HepG2 (cell line): ENCODE measurements around the gene DHX8. TPM values are rescaled to one million over a fixed set of nuclear protein-coding genes. Genes with fewer than 3 reads are reported as not detected.

Experiments
- CBFB ChIP-seq: sonication (generic); formaldehyde crosslinking; IDR thresholded peaks from 2 replicates; pipeline ENCODE4 v1.4.0; 2020; ENCODE audit warnings: missing genetic modification reagents
- GATA4 ChIP-seq: sonication (generic); IDR thresholded peaks from 2 replicates; pipeline ENCODE4 v1.6.1; 2016; ENCODE audit warnings: antibody characterized with exemption, low read depth, borderline replicate concordance
- HCFC1 ChIP-seq: fragments of 150-350 bp; IDR thresholded peaks from 2 replicates; pipeline ENCODE4 v1.6.1; 2014; ENCODE audit warnings: low read depth, low read length
- MAFG ChIP-seq: sonication (generic); formaldehyde crosslinking; IDR thresholded peaks from 2 replicates; pipeline ENCODE4 v1.5.1; 2020; ENCODE audit warnings: mild to moderate bottlenecking, missing genetic modification reagents
- NFE2 ChIP-seq: sonication (generic); formaldehyde crosslinking; IDR thresholded peaks from 2 replicates; pipeline ENCODE4 v1.4.0; 2020; ENCODE audit warnings: missing genetic modification reagents
- NFYC ChIP-seq: IDR thresholded peaks from 2 replicates; pipeline ENCODE4 v1.6.1; 2016; ENCODE audit warnings: missing genetic modification reagents, missing compliant biosample characterization
- POLR2AphosphoS2 ChIP-seq: IDR thresholded peaks from 2 replicates; pipeline ENCODE4 v1.6.1; 2011; ENCODE audit warnings: low read depth, low read length, improper control_type of control experiment
- SAFB2 ChIP-seq: sonication (generic); formaldehyde crosslinking; IDR thresholded peaks from 2 replicates; pipeline ENCODE4 v1.5.1; 2020; ENCODE audit warnings: missing genetic modification reagents, low read depth, mild to moderate bottlenecking, borderline replicate concordance
- SIN3A ChIP-seq: IDR thresholded peaks from 2 replicates; pipeline ENCODE4 v1.6.1; 2011; ENCODE audit warnings: low read depth, mild to moderate bottlenecking, control low read depth, low read length, borderline replicate concordance
- TMF1 ChIP-seq: sonication (generic); formaldehyde crosslinking; IDR thresholded peaks from 2 replicates; pipeline ENCODE4 v1.8.1; 2022; ENCODE audit warnings: low read depth, missing genetic modification reagents
- ZEB1 ChIP-seq: IDR thresholded peaks from 2 replicates; pipeline ENCODE4 v1.6.1; 2012; ENCODE audit warnings: mild to moderate bottlenecking, low read depth, inconsistent platforms; ENCODE audit not compliant: insufficient replicate concordance
- ZFP90 ChIP-seq: sonication (generic); formaldehyde crosslinking; IDR thresholded peaks from 2 replicates; pipeline ENCODE4 v1.8.0; 2022; ENCODE audit warnings: missing genetic modification reagents, mild to moderate bottlenecking, inconsistent platforms, borderline replicate concordance
- ZNF20 ChIP-seq: sonication (generic); formaldehyde crosslinking; IDR thresholded peaks from 2 replicates; pipeline ENCODE4 v1.4.0; 2020; ENCODE audit warnings: mild to moderate bottlenecking, moderate library complexity, missing genetic modification reagents
- ZNF292 ChIP-seq: sonication (generic); formaldehyde crosslinking; IDR thresholded peaks from 2 replicates; pipeline ENCODE4 v1.8.1; 2022; ENCODE audit warnings: mild to moderate bottlenecking, low read depth, missing genetic modification reagents, borderline replicate concordance
- ZNF556 ChIP-seq: sonication (generic); formaldehyde crosslinking; IDR thresholded peaks from 2 replicates; pipeline ENCODE4 v1.4.0; 2020; ENCODE audit warnings: mild to moderate bottlenecking, missing genetic modification reagents, borderline replicate concordance
- ZNF746 ChIP-seq: sonication (generic); formaldehyde crosslinking; IDR thresholded peaks from 2 replicates; pipeline ENCODE4 v1.8.0; 2022; ENCODE audit warnings: mild to moderate bottlenecking, missing genetic modification reagents
- ZNF773 ChIP-seq: sonication (generic); formaldehyde crosslinking; IDR thresholded peaks from 2 replicates; pipeline ENCODE4 v1.4.0; 2020; ENCODE audit warnings: missing genetic modification reagents, borderline replicate concordance
- ZNF790 ChIP-seq: sonication (generic); formaldehyde crosslinking; IDR thresholded peaks from 2 replicates; pipeline ENCODE4 v1.8.0; 2022; ENCODE audit warnings: missing genetic modification reagents, mild to moderate bottlenecking, borderline replicate concordance
- polyA plus RNA-seq, 8 experiments: library from polyadenylated mRNA; depleted of rRNA in 3 of 8; stranded (reverse) in 7 of 8; unstranded in 1 of 8; fragments of >200 nt; fragmentation: Illumina TruSeq in 4 of 8; extraction: Trizol in 4 of 8; gene quantifications; 2 replicates each; pipeline versions ENCODE4 v1.2.1 to v1.2.3, GENCODE V29; 2011 to 2016; ENCODE audit warnings: low read depth in 4 of 8, missing spikeins in 1 of 8, mixed read lengths in 1 of 8; ENCODE audit not compliant: insufficient read depth in 1 of 8
- total RNA-seq, 5 experiments: library from RNA; depleted of rRNA; stranded (reverse); fragments of >200 nt; fragmentation: Illumina TruSeq; extraction: Trizol; gene quantifications; 2 replicates each; pipeline ENCODE4 v1.2.3, GENCODE V29; 2016; ENCODE audit warnings: low read depth in 1 of 5
- TF ChIP-seq, protein P1 (sequence below): sonication (generic); formaldehyde crosslinking; IDR thresholded peaks from 2 replicates; pipeline ENCODE4 v1.4.0; 2020; ENCODE audit warnings: mild to moderate bottlenecking, missing genetic modification reagents
- TF ChIP-seq, protein P2 (sequence below): sonication (generic); formaldehyde crosslinking; IDR thresholded peaks from 2 replicates; pipeline ENCODE4 v1.5.1; 2020; ENCODE audit warnings: missing genetic modification reagents, mild to moderate bottlenecking, borderline replicate concordance
- TF ChIP-seq, protein P3 (sequence below): sonication (generic); formaldehyde crosslinking; conservative IDR thresholded peaks from 2 replicates; pipeline ENCODE4 v1.4.0; 2020; ENCODE audit warnings: missing genetic modification reagents

Gene DHX8
- total and polyA plus RNA-seq, 2 of the 13 experiments (the other 11 are each of a cell fraction or from before 2014, with no cell fraction given) = 24.8 to 48.9 TPM

DNA sequence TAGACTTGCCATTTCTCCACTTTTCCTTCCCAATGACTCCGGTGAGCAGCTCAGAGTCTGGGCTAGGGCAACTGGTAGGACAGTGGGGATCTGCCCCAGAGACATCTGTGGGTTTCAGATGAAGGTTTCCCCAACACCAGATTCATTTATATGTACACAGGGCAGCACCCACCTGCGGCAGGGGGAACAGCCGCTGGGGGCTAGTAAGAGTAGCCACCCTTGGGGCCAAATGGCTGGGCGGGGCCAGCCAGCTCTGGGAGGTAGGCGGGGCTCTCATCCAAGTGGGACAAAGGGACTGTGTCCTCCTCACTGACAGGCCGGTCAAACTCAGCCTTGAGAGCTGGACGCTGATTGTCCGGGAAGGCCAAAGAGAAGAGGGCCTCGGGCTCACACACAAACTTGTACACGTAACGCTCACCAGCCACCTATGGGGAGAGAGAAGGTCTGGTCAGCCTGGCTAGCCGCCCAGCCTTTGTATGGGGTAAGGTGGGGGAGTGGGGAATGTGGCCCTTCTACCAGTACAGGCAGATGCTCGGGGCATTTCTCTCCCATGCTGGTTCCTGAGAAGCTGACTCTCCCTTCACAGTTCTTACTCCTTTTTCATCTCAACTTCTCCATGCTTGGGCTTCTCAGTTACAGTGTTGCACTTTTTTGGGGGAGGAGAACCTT lies 44.7 kb downstream of the DHX8 start (continued):
- TF ChIP-seq, protein P1, sequence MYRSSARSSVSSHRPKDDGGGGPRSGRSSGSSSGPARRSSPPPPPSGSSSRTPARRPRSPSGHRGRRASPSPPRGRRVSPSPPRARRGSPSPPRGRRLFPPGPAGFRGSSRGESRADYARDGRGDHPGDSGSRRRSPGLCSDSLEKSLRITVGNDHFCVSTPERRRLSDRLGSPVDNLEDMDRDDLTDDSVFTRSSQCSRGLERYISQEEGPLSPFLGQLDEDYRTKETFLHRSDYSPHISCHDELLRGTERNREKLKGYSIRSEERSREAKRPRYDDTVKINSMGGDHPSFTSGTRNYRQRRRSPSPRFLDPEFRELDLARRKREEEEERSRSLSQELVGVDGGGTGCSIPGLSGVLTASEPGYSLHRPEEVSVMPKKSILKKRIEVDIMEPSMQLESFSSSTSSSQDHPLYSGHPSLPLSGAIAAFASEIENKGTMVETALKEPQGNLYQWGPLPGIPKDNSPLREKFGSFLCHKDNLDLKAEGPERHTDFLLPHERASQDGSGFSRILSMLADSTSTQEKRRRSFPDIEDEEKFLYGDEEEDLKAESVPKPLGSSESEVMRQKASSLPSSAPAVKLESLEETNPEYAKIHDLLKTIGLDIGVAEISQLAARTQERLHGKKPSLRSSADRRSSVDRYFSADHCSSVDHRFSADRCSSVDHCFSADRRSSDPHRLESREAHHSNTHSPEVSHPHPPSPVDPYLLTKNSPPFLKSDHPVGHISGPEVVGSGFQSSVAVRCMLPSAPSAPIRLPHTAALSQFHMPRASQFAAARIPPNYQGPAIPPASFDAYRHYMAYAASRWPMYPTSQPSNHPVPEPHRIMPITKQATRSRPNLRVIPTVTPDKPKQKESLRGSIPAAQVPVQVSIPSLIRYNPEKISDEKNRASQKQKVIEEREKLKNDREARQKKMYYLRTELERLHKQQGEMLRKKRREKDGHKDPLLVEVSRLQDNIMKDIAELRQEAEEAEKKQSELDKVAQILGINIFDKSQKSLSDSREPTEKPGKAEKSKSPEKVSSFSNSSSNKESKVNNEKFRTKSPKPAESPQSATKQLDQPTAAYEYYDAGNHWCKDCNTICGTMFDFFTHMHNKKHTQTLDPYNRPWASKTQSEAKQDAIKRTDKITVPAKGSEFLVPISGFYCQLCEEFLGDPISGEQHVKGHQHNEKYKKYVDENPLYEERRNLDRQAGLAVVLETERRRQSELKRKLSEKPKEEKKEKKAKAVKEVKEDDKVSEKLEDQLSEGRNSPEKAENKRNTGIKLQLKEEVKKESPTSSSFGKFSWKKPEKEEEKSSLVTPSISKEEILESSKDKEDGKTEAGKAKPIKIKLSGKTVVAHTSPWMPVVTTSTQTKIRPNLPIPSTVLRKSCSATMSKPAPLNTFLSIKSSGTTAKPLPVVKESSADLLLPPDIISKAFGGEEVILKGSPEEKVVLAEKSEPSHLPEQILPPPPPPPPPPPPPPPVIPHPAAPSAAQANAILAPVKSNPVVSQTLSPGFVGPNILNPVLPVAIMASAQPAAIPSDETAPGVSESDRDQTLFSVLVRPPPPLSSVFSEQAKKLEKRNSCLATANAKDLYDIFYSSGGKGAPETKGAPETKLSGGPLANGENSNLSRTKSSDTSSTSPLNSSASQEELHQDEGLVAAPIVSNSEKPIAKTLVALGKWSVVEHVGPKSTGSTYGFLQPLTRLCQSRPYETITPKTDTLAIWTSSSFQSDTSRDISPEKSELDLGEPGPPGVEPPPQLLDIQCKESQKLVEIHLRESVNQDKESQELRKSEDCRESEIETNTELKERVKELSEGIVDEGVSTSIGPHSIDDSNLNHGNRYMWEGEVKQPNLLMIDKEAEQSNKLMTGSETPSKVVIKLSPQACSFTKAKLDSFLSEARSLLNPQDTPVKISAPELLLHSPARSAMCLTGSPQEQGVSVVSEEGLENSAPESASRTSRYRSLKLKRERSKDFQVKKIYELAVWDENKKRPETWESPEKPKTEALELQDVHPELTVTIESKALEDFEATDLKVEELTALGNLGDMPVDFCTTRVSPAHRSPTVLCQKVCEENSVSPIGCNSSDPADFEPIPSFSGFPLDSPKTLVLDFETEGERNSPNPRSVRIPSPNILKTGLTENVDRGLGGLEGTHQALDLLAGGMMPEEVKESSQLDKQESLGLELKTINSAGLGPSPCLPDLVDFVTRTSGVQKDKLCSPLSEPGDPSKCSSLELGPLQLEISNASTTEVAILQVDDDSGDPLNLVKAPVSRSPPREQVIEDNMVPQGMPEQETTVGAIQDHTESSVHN (CRISPR knock-in tag) = no peak; the same call in 1 of the 2 replicates
- no peak for TF ChIP-seq ZEB1
- TF ChIP-seq, protein P2, sequence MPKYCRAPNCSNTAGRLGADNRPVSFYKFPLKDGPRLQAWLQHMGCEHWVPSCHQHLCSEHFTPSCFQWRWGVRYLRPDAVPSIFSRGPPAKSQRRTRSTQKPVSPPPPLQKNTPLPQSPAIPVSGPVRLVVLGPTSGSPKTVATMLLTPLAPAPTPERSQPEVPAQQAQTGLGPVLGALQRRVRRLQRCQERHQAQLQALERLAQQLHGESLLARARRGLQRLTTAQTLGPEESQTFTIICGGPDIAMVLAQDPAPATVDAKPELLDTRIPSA (CRISPR knock-in tag) = no peak
- TF ChIP-seq POLR2AphosphoS2 = no peak
- no peak for TF ChIP-seq ZNF746
- TF ChIP-seq SIN3A = no peak
- TF ChIP-seq NFYC (CRISPR knock-in tag) = peak; percentile 71
- TF ChIP-seq TMF1 = no peak
- TF ChIP-seq SAFB2 (CRISPR knock-in tag) = no peak; the same call in 1 of the 2 replicates
- TF ChIP-seq NFE2 = no peak
- TF ChIP-seq CBFB (CRISPR knock-in tag) = no peak
- no peak for TF ChIP-seq ZNF20 (CRISPR knock-in tag)
- TF ChIP-seq MAFG (CRISPR knock-in tag) = no peak
- no peak for TF ChIP-seq ZNF773 (CRISPR knock-in tag)
- no peak for TF ChIP-seq GATA4
- TF ChIP-seq ZNF790 (CRISPR knock-in tag) = no peak
- TF ChIP-seq, protein P3, sequence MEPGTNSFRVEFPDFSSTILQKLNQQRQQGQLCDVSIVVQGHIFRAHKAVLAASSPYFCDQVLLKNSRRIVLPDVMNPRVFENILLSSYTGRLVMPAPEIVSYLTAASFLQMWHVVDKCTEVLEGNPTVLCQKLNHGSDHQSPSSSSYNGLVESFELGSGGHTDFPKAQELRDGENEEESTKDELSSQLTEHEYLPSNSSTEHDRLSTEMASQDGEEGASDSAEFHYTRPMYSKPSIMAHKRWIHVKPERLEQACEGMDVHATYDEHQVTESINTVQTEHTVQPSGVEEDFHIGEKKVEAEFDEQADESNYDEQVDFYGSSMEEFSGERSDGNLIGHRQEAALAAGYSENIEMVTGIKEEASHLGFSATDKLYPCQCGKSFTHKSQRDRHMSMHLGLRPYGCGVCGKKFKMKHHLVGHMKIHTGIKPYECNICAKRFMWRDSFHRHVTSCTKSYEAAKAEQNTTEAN = peak; percentile 85
- TF ChIP-seq HCFC1 = 0 out of 2 replicates have a peak, but pooled peaks have one; percentile 7
- TF ChIP-seq ZNF556 (CRISPR knock-in tag) = 0 out of 2 replicates have a peak, but pooled peaks have one; percentile 71
- no peak; the same call in 1 of the 2 replicates for TF ChIP-seq ZFP90 (CRISPR knock-in tag)
- TF ChIP-seq ZNF292 (CRISPR knock-in tag) = no peak
